Mucosa of rectum (tissue), 2 donors: ENCODE data around the gene MAN1B1.
A peak's percentile ranks its signal among the peaks of the same experiment; 100 is the strongest.
"Not testable (repeated sequence)": the region's sequence is repeated elsewhere in the genome, so short reads cannot be mapped to it uniquely, and the experiment has no call there.

Experiments
- H3K27ac ChIP-seq, 2 donors: one replicate each; pipeline ENCODE4 v1.7.0; 2013; ENCODE audit warnings: inconsistent platforms in 2 of 2, low read depth in 2 of 2, low read length in 2 of 2
- H3K27me3 ChIP-seq, 2 donors: one replicate each; pipeline ENCODE4 v1.7.0; 2013; ENCODE audit warnings: low read length in 2 of 2; ENCODE audit not compliant: control insufficient read depth in 2 of 2, insufficient read depth in 2 of 2
- H3K36me3 ChIP-seq, 2 donors: one replicate each; pipeline ENCODE4 v1.7.0; 2013; ENCODE audit warnings: low read length in 2 of 2; ENCODE audit not compliant: control insufficient read depth in 2 of 2, insufficient read depth in 2 of 2
- H3K4me1 ChIP-seq, 2 donors: one replicate each; pipeline ENCODE4 v1.7.0; 2013; ENCODE audit warnings: low read length in 2 of 2, mild to moderate bottlenecking in 1 of 2; ENCODE audit not compliant: control insufficient read depth in 2 of 2, insufficient read depth in 2 of 2
- H3K4me3 ChIP-seq, 2 donors: one replicate each; pipeline ENCODE4 v1.7.0; 2013; ENCODE audit warnings: low read length in 2 of 2
- H3K9ac ChIP-seq, 2 donors: one replicate each; pipeline ENCODE4 v1.7.0; 2013; ENCODE audit warnings: low read length in 2 of 2, low read depth in 1 of 2, mild to moderate bottlenecking in 1 of 2
- H3K9me3 ChIP-seq, 2 donors: one replicate each; pipeline ENCODE4 v1.7.0; 2013; ENCODE audit warnings: low read length in 2 of 2; ENCODE audit not compliant: control insufficient read depth in 2 of 2
- donor health status: healthy.
- donor health status: Normal muscosa, but diverticular disease.

Gene MAN1B1

GRCh38 chr9:137062798-137063197 is 24.0 kb upstream of the MAN1B1 start:
- not testable (repeated sequence) for H3K4me1 ChIP-seq, H3K4me3 ChIP-seq, H3K27ac ChIP-seq, H3K9me3 ChIP-seq, H3K9ac ChIP-seq, H3K36me3 ChIP-seq, H3K27me3 ChIP-seq

GRCh38 chr9:137063311-137064026 is 23.3 kb upstream of the MAN1B1 start:
- H3K4me3 ChIP-seq, result no peak overlapping the region
- H3K9me3 ChIP-seq, result no peaks in the 10 kb centered on the region
- H3K4me1 ChIP-seq, result peaks cover 8 to 9% of the 10 kb centered on the region in 2 donors
- no peaks in the 10 kb centered on the region for H3K36me3 ChIP-seq
- no peak overlapping the region for H3K27ac ChIP-seq
- no peaks in the 10 kb centered on the region for H3K27me3 ChIP-seq
- no peak overlapping the region for H3K9ac ChIP-seq

- H3K9me3 ChIP-seq, result no peaks in the 10 kb centered on the region
- H3K4me1 ChIP-seq, result peaks cover 12 to 15% of the 10 kb centered on the region in 2 donors
- H3K36me3 ChIP-seq, result no peaks in the 10 kb centered on the region
- peaks cover 0 to 3% of the 10 kb centered on the region in 2 donors for H3K27me3 ChIP-seq
- no peak overlapping the region for H3K4me3 ChIP-seq
- H3K9ac ChIP-seq, result no peak overlapping the region
- H3K27ac ChIP-seq, result no peak overlapping the region
Measured at GRCh38 chr9:137064027-137064879, 22.5 kb upstream of the MAN1B1 start.

GRCh38 chr9:137064880-137065164 is 22.0 kb upstream of the MAN1B1 start:
- peaks cover 16 to 20% of the 10 kb centered on the region in 2 donors for H3K4me1 ChIP-seq
- no peak overlapping the region for H3K27ac ChIP-seq
- H3K36me3 ChIP-seq, result no peaks in the 10 kb centered on the region
- H3K9ac ChIP-seq, result no peak overlapping the region
- H3K27me3 ChIP-seq, result peaks cover 0 to 3% of the 10 kb centered on the region in 2 donors
- no peak overlapping the region for H3K4me3 ChIP-seq
- H3K9me3 ChIP-seq, result no peaks in the 10 kb centered on the region

GRCh38 chr9:137065336-137065967 is 21.3 kb upstream of the MAN1B1 start:
- H3K9me3 ChIP-seq, result no peaks in the 10 kb centered on the region
- peaks cover 0 to 3% of the 10 kb centered on the region in 2 donors for H3K27me3 ChIP-seq
- no peaks in the 10 kb centered on the region for H3K36me3 ChIP-seq
- no peak overlapping the region for H3K4me3 ChIP-seq
- peaks cover 16 to 20% of the 10 kb centered on the region in 2 donors for H3K4me1 ChIP-seq
- no peak overlapping the region for H3K9ac ChIP-seq
- no peak overlapping the region for H3K27ac ChIP-seq

GRCh38 chr9:137066096-137066861 is 20.5 kb upstream of the MAN1B1 start:
- H3K9me3 ChIP-seq, result no peaks in the 10 kb centered on the region
- H3K27ac ChIP-seq, result no peak overlapping the region
- H3K27me3 ChIP-seq, result peaks cover 0 to 3% of the 10 kb centered on the region in 2 donors
- H3K4me3 ChIP-seq, result no peak overlapping the region
- H3K4me1 ChIP-seq, result peaks cover 22 to 27% of the 10 kb centered on the region in 2 donors
- H3K36me3 ChIP-seq, result no peaks in the 10 kb centered on the region
- H3K9ac ChIP-seq, result no peak overlapping the region

GRCh38 chr9:137067860-137068538 is 18.8 kb upstream of the MAN1B1 start:
- H3K9me3 ChIP-seq, result no peaks in the 10 kb centered on the region
- H3K27ac ChIP-seq, result peak overlapping the region in 1 of 2 donors; percentile 60
- peak overlapping the region in 1 of 2 donors; percentile 52 for H3K9ac ChIP-seq
- H3K4me3 ChIP-seq, result no peak overlapping the region
- no peaks in the 10 kb centered on the region for H3K36me3 ChIP-seq
- H3K4me1 ChIP-seq, result peaks cover 22 to 28% of the 10 kb centered on the region in 2 donors
- peaks cover 0 to 3% of the 10 kb centered on the region in 2 donors for H3K27me3 ChIP-seq

GRCh38 chr9:137068539-137069507 is 18.0 kb upstream of the MAN1B1 start:
- H3K4me3 ChIP-seq, result peak overlapping the region; percentile 50
- H3K27me3 ChIP-seq, result peaks cover 0 to 3% of the 10 kb centered on the region in 2 donors
- no peak overlapping the region for H3K27ac ChIP-seq
- peaks cover 27 to 28% of the 10 kb centered on the region in 2 donors for H3K4me1 ChIP-seq
- no peaks in the 10 kb centered on the region for H3K9me3 ChIP-seq
- H3K9ac ChIP-seq, result peak overlapping the region in 1 of 2 donors; percentile 53
- no peaks in the 10 kb centered on the region for H3K36me3 ChIP-seq
